ENCODE results near the gene C3. TPM values are rescaled to one million over a fixed set of nuclear protein-coding genes. Genes with fewer than 3 reads are reported as not detected.
"Not testable (repeated sequence)": the region's sequence is repeated elsewhere in the genome, so short reads cannot be mapped to it uniquely, and the experiment has no call there.

C3 gene
- total and polyA plus RNA-seq, 7 donors: 9.0 to 1,284 (median 317) TPM

DNA sequence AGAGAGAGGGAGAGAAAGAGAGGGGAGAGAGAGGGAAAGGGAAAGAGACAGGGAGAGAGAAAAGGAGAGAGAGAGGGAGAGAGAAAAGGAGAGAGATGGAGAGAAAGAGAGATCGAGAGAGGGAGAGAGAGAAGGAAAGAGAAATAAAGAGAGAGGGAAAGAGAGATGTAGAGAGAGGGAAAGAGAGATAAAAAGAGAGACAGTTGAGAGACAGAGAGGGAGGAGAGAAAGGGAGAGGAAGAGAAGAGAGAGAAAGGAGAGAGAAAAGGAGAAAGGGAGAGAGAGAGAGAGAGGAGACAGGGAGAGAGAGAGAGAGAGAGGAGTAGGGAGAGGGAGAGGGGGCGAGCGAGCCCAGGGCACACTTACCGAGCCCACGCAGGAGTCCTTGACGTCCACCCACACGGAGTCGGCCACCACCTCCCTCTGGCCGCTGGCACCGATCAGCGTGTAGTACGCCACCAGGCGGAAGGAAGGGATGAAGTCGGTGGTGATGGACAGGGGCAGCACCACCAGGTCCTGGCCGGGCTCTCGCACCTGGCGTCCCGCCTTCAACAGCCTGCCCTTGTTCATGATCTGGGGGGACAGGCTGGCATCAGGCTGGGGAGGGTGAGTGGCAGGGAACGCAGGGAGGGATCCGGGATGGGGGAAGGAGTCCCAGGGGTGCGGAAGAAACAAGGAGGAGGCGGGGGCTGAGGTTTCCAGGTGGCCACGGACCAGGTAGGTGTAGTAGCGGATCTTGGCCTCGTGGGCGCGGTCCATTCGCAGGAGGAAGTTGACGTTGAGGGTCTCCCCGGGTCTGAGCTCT is 10.0 kb downstream of the C3 start:
- Histone ChIP-seq H3K36me3 (no peaks in the 10 kb centered on the region), H3K4me3 (no peak overlapping the region), H3K27ac (no peak overlapping the region), H3K9me3 (no peaks in the 10 kb centered on the region), H3K4me1 (no peaks in the 10 kb centered on the region), H3K27me3 (peaks cover 0 to 52% (median 20%) of the 10 kb centered on the region in 3 donors)
- no peak for DNase-seq
- intact Hi-C loops (cut with DNase I): no loop called here
- no peak for TF ChIP-seq POLR2A (IDR thresholded peaks at IDR 0.05)
- no peak for TF ChIP-seq EP300 (IDR thresholded peaks at IDR 0.05)
- TF ChIP-seq POLR2AphosphoS5 (IDR thresholded peaks at IDR 0.05): no peak
- TF ChIP-seq CTCF (IDR thresholded peaks at IDR 0.05): no peak
- 25 to 35% methylated on average over 30 of the region's 30 CpGs for WGBS, 2 donors

DNA sequence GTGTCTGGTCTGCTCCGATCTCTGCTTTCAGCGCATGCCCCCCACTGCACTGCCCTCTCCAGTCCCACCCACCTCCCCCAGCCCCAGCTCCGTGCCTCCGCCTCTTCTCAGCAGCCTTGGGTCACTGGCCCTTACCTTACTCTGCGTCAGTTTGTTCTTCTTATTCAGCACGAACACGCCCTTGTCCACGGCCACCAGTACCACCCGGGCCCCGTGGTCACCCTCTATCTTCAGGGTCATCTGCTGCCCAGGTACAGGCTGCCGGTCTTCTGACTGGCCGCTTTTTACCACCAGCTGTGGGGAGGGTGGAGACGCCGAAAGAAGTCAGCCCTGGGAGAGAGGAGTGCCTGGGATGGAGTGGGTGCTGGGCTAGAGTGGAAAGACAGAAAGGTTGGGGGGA is 10.9 kb downstream of the C3 start:
- WGBS, 2 donors: 50 to 56% methylated on average over 14 of the region's 14 CpGs
- intact Hi-C loops (cut with DNase I): no loop called here
- no peak overlapping the region for H3K4me3 ChIP-seq
- no peaks in the 10 kb centered on the region for H3K9me3 ChIP-seq
- no peaks in the 10 kb centered on the region for H3K4me1 ChIP-seq
- no peaks in the 10 kb centered on the region for H3K36me3 ChIP-seq
- peaks cover 0 to 52% (median 20%) of the 10 kb centered on the region in 3 donors for H3K27me3 ChIP-seq
- TF ChIP-seq POLR2AphosphoS5 (IDR thresholded peaks at IDR 0.05) (no peak), CTCF (IDR thresholded peaks at IDR 0.05) (no peak), EP300 (IDR thresholded peaks at IDR 0.05) (no peak), POLR2A (IDR thresholded peaks at IDR 0.05) (no peak)
- no peak overlapping the region for H3K27ac ChIP-seq
- DNase-seq: no peak

DNA sequence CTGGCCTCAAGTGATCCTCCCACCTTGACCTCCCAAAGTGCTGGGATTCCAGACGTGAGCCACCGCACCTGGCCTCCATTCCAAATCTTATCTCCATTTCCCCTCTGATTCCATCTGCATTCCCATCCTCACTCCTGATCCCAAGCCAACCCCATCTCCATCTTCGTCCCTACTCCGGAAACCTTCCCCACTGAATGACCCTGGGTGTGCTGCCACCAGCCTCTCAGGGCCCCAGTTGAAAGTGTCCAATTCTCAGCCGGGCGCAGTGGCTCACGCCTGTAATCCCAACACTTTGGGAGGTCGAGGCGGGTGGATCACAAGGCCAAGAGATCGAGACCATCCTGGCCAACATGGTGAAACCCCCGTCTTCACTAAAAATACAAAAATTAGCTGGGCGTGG is 11.5 kb downstream of the C3 start:
- H3K36me3 ChIP-seq; H3K4me3 ChIP-seq; H3K9me3 ChIP-seq; H3K27ac ChIP-seq; DNase-seq; H3K4me1 ChIP-seq; intact Hi-C loops (cut with DNase I): not testable (repeated sequence)
- WGBS, 2 donors: 90 to 92% methylated on average over 12 of the region's 12 CpGs
- peaks cover 0 to 52% (median 20%) of the 10 kb centered on the region in 3 donors for H3K27me3 ChIP-seq

DNA sequence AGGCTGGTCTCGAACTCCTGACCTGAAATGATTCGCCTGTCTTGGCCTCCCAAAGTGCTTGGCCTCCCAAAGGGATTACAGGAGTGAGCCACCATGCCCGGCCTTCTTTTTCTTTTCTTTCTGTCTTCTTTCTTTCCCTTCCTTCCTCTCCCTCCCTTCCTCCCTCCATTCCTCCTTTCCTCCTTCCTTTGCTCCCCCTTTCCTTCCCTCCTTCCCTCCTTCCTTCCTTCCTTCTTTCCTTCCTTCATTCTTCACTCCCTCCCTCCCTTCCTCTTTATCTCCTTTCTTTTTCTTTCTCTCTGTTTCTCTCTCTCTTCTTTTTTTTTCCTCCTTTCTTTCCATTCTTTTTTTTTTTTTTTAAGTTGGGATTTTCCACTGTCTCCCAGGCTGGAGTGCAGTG is 12.1 kb downstream of the C3 start:
- no peaks in the 10 kb centered on the region for H3K36me3 ChIP-seq
- no peak overlapping the region for H3K27ac ChIP-seq
- H3K4me1 ChIP-seq: no peaks in the 10 kb centered on the region
- peaks cover 0 to 52% (median 20%) of the 10 kb centered on the region in 3 donors for H3K27me3 ChIP-seq
- 81 to 88% methylated on average over 3 of the region's 3 CpGs for WGBS, 2 donors
- TF ChIP-seq CTCF (IDR thresholded peaks at IDR 0.05) (no peak), POLR2A (IDR thresholded peaks at IDR 0.05) (no peak), EP300 (IDR thresholded peaks at IDR 0.05) (no peak), POLR2AphosphoS5 (IDR thresholded peaks at IDR 0.05) (no peak)
- no peak overlapping the region for H3K4me3 ChIP-seq
- H3K9me3 ChIP-seq: no peaks in the 10 kb centered on the region
- intact Hi-C loops (cut with DNase I): no loop called here
- no peak for DNase-seq

- Histone ChIP-seq H3K27me3 (peaks cover 0 to 45% (median 20%) of the 10 kb centered on the region in 3 donors), H3K9me3 (no peaks in the 10 kb centered on the region), H3K27ac (no peak overlapping the region), H3K36me3 (no peaks in the 10 kb centered on the region), H3K4me1 (no peaks in the 10 kb centered on the region), H3K4me3 (no peak overlapping the region)
- TF ChIP-seq EP300 (IDR thresholded peaks at IDR 0.05): no peak
- TF ChIP-seq CTCF (IDR thresholded peaks at IDR 0.05): no peak
- TF ChIP-seq POLR2AphosphoS5 (IDR thresholded peaks at IDR 0.05): no peak
- 80 to 86% methylated on average over 16 of the region's 16 CpGs for WGBS, 2 donors
- intact Hi-C loops (cut with DNase I): no loop called here
- DNase-seq: no peak
Measured at GRCh38 chr19:6707658-6708018, 12.8 kb downstream of the C3 start.
